Stimulated activated CD8-positive, alpha-beta memory T cell treated with anti-CD3 and anti-CD28 coated beads, Interleukin-12 subunit alpha, Interleukin-12 subunit beta, amount 100 ng/mL, for 1 hour (primary cell): ENCODE data around the gene UROC1.

Experiments
- DNase-seq: peaks from one replicate; pipeline ENCODE4 v3.0.0-alpha.2; 2020; ENCODE audit warnings: low read depth

UROC1 gene

DNA sequence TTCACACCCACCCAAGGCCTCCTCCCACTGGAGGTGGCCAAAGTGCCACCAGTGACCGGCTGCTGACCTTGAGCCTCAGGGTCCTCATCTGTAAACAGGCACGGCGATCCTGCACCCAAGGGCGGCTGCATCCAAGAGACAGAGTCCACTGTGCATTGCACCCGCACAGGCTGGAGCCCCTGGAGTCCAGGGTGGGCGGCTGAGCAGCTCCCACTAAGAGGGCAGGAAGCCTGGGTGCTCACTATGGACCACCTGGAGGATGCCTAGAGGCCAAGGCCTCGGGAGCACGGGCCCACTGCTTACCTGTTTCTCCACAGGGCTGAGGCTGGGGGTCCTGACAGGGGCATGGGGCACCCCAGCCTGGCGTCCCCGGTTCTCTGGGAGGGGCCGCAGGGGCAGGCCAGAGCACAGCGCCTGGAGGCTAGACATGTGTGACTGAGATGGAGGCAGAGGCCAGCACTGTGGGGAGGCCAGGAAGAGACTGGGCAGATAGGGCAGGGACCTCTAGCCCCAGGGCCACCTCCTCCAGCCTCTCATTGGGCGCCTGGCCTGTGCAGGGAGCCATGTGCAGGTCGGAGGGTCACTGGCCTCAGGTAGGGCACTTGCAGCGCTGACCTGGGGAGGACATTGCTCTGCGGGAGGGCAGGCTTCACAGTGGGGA is at the start of gene UROC1:
UROC1 (minus strand) TSS at position 483 of the 661 bp plus-strand sequence; CDS start at position 429, 54 bp downstream.
- DNase-seq: no peak

DNA sequence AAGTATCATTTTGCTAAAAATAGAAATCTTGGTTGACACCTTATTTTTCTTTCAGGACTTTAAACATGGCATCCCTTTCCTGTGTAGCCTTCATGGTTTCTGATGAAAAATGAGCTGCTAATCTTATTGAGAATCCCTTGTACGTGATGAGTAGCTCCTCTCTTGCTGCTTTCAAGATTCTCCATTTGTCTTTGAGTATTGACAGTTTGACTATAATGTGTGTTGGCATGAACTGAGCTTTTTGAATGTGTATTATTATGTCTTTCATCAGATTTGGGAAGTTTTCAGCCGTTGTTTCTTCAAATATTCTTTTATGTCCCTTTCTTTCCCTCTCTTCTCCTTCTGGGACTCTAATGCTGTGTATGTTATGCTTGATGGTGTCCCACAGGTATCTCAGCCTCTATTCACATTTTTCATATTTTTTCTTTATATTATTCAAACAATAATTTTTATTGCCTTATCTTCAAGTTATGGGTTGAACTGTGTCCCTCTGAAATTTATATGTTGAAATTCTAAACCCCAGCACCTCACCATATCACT is 45.2 kb upstream of the UROC1 start:
- no peak for DNase-seq

DNA sequence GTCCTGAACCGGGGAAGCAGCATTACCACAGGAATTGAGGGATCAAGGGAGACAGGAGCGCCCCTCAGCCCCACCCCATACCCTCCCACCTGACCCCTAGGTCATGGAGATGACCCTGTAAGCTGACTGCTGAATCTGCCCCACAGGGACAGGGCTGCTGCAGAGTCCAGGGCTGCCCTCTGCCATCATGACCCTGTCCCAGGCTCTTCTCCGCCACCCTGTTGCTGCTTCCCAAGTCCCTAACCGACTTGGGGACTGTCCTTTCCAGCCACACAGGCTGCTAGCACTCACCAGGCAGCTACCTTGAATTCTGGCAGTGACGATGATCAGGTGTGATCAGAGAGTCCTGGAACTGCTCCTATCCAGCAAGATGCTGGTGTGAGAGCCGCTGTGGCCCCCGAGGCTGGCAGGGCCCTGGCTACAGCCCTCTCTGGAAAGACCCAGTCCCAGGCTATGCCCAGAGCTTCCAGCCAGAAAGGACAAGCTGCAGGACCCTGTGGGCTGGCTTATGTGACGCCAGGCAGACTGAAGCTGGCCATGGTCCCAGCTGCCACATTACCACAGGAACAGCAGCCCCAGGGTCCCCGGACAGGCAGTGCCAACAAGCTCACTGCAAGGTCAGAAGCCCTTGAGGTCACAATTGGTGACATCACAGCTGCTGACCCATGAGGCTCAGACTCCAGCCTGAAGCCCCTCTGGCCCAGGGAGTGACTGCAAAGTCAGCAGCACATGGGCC is 40.9 kb upstream of the UROC1 start, which contains the start of gene C3orf22:
C3orf22 (minus strand) TSS at position 597 of the 736 bp plus-strand sequence. CDS start 5,542 bp downstream, outside the sequence.
- no peak for DNase-seq

DNA sequence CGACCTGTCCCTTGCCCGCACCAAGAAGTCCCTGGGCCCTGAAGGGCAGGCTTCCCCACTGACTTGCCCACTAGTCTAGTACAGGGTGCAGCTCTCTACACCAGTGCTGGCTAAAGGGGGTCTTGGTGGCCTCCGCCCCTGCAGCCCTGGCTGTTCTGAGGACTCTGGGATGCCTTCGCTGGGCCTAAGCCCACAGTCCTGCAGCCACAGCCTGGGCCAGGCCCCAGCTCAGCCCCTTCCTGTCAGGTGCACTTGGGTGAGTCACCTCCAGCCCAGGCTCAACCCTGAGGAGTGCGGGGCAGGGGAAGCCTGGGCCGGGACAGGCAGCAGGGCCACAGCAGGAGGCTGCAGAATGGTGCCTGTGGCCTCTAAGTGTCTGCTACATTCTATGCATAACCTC is 40.2 kb upstream of the UROC1 start:
- DNase-seq: no peak

DNA sequence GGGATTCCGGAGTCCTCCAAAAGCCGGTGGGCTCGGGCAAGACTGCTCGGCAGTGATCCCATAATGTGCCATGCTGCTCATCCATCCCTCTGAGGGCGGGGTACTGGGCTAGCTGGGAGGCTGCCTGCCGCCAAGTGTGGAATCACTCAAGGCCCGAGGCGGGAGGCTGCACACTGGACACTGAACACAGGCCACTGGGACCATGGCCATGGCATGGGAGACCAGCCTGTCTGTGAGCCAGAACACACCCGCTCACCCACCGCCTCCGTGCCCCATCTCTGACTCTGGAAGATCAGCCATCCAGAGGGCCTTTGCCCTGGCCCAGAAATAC is 39.8 kb upstream of the UROC1 start:
- no peak for DNase-seq

DNA sequence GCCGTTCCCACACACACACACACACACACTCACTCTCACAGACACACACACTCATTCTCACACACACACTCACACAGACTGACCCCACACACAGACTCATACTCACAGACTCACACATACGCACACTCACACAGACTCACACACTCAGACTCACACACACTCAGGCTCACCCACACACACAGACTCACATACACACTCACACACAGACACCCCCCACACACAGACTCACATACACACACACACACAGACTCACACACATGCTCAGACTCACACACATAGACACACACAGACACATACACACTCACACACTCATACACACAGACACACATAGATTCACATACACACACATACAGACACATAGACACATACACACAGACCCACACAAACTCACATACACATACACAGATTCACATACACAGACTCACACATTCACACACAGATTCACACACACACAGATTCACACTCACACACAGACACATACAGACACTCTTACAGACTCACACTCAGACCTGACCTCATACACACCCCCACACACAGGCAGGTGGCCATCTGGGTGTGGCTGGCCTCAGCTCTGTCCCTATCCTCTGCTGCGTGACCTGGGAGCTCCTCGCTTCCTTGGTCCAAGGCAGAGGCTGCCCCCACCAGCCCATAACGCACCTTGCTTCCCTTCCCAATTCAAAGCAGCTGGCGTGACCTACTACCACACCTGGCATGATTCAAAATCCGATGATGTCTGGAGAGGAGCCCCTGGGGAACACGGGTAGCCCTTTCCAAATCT is 39.3 kb upstream of the UROC1 start:
- DNase-seq: no peak

DNA sequence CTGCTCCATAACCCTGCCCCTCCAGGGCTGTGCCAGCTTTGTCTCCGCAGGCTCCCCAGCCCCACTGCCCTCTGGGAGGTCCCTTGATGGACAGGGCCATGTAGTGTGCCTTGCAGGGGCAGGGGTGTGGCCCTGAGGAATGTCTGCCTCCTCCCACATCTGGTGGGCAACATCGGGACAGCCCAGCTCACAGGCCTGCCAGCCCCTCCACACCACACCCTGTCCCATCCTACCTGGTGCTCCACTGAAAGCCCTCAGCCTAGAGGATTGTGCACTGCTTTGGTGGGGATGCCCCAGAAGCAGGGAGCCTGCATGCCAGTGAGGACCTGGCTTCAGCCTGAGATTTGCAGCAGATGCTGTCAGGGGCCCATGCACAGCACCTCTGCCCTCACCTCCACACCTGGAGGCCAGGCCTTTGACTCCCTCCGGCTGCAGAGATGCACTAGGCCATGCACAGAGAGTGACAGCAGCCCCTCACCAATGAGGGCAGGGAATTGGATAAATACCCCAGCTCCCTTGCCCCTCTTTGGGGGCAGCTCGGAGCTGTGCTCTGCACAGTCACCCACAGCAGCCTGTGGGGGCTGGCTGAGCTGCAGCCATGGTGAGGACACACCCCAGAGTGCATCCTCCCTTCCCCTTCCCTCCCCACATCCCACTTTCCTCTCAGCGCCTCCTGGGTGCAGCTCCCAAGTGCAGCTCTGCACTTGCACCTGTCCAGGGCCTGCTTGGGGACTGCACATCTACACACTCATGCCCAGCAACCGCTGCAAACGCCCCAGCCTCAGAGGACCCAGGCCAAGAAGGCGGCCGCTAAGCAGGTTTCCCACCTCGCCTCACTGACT is 38.4 kb upstream of the UROC1 start:
- DNase-seq: no peak

DNA sequence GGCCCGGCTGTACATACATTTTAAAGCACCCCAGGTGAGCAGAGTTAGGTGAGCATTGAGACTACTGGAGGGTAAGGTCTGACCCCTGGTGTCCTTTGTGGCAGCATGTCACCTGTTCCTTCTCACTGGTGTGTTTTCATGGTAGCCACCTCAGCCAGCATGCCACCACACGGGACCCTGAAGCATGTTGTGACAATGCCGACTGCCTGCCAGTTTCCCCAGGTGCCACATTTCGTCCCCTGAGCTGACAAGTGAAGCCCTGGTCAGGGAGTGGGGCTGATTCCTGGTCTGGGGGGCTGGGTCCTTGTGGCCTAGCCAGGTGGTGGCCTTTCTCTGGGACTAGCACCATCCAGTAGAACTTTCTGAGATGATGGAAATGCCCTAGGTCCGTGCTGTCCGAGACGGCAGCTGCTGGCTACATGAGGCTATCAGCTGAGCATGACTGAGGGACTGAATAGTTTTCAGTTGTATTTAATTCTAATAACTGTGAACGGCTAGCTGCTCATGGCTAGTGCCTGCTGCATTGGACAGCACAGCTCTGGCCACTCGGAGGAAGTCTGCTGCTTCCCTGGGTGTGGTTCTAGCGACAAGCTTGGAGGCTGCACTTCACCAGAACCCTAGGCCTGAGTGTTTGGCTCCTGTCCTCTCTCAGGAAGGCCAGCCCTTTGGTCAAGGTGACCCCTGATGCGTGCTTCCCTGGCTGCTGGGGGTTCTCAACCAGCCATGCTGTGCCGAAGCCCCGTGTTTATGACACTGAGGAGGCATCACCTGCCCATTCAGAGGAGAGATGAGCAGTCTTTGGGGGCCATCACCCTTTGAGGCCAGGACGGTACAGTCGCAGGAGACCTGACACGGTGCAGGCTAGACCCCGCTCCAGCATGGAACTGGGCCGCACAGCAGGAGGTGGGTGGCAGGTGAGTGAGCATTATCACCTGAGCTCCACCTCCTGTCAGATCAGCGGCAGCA is 37.3 kb upstream of the UROC1 start:
- DNase-seq: no peak

DNA sequence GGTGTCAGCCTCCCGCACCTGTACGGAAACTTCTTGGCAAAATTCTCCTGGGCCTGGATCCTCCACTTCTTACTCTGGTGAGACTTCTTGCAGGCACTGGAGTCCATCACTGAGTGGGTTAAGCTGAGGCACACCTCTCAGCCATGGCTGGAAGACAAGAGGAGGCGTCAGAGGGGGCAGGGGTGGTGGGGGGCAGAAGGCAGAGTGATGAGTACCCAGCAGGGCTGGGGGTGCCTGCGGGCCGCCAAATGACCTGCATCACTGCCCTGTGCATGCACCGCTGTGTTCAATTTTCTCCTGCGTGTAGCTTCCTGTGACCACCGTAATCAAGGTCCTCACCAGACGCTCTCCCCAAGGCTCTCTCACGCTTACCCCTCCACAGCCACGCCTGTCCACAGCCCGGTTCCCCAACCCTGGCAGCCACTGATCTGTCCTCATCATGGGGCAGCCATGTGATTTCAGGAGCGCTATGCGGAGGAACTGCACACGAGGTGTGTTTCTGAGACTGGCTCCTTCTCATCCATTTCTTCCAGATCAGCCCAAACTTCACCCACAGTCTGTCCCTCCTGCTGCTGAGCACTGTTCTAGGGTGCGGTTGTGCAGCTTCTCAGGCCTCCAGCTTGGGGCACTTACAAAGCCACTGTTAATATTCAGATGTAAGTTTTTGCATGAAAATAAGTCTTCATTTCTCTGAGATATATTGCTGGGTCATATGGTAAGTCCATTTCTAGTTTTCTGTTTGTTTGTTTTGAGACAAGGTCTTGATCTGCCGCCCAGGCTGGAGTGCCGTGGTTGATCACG is 35.9 kb upstream of the UROC1 start:
- DNase-seq: no peak

DNA sequence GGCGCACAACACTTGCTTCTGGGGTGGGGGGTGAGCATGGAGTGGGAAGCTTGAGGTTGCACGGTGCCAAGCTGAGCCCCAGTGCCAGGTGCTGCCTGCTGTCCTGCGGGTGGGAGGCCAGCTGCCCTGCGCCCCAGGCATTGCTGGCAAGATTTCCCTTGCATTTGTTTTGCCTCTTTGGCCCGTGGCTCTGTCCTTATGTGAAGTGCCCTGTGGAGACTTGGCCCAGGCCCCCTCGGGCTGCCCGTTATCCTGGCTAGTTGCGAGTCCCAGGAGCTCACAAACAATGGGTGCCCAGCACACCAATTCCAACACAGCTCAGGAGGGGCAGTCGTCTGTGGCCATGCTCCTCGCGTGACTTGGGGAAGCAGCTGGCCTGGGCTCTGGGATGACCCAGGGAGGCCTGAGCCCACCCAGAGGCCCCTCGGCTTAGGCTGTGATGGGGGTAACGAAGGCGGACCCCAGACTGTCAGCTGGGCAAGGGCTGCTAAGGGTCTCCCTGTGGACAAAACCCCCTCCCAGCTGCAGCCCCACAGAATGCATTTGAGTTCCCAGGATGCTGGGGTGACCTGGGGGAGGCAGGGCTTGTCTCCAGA is 35.2 kb upstream of the UROC1 start:
- no peak for DNase-seq

DNA sequence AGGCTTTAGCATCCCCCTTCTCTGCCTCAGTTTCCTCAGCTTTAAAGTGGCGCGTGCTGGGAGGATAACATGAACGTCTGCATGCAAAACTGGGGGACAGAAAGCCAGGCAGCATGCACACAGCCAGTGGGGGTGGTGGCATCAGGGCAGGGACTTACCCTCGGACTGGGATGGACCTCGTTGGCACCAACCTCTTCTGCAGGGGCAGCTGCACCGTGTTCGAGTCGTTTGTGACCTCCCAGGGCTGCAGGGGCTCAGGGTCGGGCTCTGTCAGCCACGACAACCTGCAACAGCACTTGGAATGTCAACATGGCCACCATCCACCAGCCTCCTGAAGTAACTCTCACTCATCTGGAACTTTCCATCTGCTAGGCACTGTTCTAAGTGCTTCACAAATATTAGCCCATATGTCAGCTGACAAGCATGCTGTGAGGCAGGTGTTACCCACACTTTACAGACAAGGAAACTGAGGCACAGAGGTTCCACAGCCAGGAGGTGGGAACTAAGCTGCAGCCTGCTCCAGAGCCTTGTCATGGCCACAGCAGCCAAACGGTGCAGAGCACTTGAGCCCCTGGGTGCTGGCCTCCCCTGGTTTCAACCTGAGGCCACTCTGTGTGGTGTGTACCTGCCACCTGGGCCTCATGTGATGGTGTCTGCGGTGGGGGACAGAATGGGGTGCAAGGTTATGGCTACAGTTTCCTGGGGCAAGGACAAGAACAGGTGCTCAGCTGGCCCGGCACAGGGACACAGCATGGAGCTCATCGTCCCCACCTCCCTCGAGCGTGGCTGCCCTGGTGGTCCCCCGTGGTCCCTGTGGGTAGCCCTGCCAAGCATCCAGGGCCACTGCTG is 34.5 kb upstream of the UROC1 start:
- no peak for DNase-seq

DNA sequence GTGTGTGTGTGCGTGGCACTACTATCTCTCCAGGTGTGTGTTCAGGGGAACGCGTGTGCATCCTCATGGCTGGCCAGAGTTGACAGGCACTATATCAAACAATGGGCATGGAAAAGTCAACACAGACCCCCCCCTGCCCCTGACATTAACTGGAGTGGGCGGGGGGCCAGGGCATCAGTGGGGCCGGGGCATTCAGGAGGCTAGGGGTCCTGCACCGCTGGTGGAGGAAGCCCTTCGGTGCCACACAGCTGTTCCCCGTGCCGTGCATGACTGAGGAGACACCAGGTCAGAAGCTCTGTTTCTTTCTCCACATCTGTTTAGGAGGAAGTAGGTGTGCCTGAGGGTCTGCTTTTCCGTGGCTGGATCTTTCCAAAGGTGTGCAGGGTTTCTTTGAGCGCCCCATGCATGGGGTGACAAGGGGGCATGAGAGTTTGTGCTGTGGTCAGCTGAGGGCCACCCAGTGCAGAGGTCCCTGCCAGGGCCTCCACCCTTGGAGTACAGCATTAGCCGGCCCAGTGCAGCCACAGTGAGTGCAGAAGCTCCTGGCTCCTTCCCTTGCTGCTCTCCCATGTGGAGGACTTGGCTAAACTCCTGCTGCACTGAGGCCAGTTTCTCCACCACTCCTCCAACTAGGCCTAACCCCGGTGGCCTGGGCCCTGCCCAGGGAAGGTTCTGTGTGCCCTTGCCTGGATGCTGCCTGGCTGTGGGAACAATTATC is 33.7 kb upstream of the UROC1 start:
- no peak for DNase-seq

DNA sequence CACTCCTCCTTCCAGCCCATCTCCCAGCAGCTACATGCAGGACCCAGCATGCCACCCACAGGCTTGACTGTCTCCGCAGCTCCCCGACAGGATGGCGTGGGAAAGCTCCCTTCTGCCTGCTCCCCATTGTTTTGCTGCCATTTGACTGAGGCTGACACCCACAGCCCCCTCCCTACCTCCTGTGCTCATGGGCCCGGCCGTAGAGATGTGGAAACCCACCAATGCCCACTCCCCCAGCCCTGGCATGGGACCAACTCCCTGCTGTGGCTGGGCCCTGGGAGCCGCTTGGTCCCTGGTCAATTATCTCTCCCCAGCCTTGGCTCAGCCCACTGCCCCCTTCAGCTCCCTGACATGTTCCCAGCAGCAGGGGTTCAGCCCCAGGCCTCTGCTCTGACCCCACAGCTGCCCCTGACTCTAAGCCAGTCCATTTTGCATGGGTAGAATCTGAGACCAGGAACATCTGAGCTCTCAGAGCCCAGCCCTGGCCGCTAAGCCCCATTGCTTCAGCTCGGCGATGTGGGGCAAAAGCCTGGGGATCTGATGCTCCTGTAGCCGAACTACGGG is 33.0 kb upstream of the UROC1 start:
- no peak for DNase-seq

DNA sequence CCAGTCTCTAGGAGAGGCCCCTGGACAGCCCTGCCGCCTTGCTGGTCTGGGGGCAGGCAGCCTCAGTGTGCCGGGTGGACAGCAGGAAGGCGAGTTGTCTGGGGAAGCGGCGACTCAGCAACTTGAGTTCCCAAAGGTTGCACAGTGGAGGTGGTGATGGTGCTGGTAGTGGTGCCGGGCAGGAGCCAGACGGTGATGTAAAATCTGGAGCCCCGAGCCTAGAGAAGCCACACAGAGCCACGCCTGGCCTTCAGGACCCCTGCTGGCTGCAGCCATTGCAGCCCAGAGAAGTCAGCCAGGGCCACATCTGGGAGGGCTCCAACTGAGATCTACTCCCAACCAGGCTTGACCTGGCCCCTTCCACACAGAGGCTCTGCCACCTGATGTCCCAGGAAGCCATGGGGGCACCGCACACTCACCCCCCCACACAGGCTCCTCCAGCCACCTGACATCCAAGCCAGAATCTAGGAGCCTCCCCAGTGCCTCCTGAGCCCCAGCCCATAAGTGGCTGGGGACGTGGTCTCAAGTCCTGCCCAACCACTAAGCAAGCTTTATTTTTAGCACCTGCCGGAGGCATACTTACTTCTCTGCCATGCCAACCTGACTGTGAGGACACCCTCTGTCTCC is 32.4 kb upstream of the UROC1 start:
- no peak for DNase-seq

DNA sequence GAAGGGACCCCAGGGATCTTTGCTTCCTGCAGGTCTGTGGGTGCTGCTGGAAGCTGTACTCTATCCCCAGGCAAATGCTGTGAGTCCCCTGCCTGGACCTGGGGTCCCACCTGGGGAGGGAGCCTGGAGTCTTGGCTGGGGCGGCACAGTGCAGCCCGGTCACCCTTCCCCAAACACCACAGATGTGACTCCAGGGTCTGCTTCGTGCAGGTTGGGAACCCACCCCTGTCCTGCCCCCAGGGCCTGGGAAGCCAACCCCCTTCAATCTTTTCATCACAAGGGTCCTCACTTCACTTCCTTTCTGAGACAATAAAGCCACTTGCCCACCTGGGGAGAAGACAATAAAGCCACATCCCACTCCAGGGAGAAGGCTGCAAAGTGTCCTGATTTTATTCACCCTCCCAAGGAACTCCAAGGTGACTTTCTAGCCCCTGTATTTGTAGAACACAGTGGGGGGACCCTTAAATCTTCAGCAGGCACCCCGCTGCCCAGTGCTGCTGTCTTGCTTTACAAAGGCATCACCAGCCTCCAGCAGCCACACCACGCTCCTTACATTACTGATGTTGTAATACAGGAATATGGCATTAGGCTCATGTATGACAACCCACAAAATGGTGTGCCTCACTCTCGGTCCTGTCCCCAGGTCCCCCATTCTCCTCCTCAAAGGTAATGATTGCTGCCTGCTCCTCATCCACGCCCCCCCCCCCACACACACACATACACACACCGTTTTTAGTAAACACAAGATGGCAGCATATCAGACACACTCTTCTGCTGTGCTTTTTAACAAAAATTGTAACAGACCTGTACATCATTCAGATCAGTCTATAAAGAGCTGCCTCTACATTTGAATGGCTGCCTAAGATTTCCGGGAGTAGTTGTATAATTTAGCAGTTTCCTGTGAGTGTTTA is 31.2 kb upstream of the UROC1 start:
- DNase-seq: no peak

DNA sequence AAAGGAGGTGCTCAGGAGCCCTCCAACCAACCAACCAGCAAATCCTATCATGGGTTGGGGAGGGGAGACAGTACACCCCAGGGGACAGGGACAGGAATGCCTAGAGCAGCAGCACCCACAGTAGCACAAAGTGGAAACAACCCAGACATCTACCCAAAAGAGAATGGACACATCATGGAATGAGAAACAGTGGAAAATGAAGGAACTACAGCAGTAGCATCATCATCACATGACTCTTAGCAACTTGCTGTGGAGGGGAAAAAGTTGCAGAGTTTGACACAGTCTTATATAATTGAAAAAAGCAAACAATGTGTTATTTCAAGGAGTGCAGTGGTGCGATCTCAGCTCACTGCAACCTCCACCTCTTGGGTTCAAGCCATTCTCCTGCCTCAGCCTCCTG is 30.1 kb upstream of the UROC1 start:
- DNase-seq: no peak
